HG03060 (cell line): ENCODE data around the gene SNRPD2.
"Not testable (repeated sequence)": the region's sequence is repeated elsewhere in the genome, so short reads cannot be mapped to it uniquely, and the experiment has no call there.

Experiments used
- ATAC-seq: cut with Tn5 transposase; IDR thresholded peaks from one replicate; pipeline ENCODE4 v1.9.1; 2021; ENCODE audit warnings: low read depth, moderate number of reproducible peaks; ENCODE audit not compliant: unreplicated experiment

The SNRPD2 gene

DNA sequence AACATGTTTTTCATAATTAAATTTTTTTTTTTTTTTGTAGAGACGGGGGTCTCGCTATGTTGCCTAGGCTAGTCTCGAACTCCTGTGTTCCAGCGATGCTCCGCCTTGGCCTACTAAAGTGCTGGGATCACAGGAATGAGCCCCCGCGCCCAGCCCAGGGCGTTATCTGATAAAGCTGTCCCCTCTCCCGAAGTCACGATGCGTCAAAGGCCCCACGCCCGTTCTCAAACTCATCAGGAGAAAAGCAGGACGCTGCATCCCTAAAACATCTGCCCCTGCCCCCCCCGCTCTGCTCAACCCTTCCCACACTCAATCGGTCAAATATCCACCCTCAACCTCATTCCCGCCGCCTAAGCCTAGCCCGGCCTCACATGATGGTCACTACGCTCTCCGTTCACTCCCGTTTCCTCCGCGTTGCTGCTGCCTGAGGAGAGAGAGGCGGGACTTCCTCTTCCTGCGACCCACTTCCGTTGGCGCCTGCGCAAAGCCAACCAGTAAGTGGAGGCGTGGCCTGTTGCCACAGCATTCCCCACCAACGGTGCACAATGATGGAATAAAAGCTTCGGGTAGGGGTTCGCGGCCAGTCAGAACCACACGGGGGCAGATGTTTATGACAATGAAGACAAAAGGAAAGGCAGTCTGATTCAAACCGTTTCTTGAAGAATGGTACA is at the start of gene SNRPD2:
Gene SNRPD2 (minus strand): TSS at position 438 of the 671 bp plus-strand sequence. CDS start 65 bp downstream, at position 373.
- ATAC-seq = peak; percentile 31

DNA sequence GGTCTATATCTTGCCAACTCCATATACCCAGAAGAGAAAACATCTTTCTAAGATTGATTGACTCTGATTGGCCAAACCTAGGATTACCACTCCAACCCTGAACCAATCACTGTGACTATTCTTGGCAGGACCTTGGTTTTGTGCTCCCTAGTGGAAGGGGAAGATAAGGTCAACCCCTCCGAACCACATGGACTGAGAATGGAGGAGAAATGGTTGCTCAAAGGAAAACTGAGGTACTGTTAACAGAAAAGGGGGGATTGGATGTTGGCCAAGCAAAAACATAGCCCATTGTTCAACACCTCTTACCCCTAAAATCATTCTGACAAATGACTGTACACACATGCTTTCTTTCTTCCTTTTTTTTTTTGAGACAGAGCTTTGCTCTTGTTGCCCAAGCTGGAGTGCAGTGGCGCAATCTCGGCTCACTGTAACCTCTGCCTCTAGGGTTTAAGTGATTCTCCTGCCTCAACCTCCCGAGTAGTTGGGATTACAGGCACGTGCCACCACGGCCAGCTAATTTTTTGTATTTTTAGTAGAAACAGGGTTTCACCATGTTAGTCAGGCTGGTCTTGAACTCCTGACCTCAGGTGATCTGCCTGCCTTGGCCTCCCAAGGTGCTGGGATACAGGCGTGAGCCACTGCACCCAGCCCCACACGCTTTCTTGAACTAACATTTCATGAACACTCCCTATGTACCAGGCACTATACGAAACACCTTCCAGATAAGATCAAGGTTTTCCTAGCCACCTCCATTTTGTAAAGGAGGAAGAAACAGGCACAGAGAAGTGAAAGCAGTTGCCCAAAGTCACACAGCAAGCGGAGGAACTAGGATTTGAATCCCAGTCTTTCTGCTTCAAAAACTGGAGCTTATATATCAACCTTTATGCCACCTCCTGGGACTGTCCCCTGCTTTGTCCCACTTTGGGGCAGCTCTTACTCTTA is 48.0 kb upstream of the SNRPD2 start:
- ATAC-seq = no peak

DNA sequence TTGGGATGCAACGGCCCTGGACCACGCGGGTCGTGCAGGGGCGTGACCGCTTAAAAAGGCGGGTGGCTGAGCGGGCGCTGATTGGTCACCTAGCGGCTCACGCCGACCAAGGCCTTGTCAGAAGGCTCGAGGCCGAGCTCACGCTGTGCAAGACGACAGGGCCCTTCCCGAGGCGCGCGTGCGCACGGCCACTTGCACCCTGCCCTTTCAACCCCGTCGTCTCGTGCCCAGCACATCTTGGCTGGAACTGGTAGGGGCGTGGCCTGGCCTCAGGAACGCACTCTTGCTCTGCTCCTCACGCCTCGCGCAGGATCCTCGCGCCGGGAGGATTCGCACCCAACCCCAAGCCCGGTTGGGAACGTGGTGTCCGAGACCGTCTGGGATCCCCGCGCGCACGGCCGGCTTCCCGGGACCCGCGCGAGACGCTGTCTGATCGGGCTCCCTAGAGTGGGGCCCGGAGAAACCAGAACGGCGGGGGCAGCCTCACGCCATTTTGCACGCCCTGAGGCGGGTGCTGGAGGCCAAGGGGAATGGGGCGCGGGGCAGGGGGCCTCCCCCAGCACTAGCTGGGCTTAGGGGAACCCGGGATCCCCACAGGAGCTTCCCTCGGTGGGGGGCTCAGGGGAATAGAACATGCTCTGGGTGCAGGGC is 41.5 kb upstream of the SNRPD2 start, which contains the start of gene MEIOSIN:
Gene MEIOSIN (plus strand): TSS at position 280 of the 651 bp plus-strand sequence. CDS start 1,938 bp downstream, outside the sequence.
- ATAC-seq = no peak

DNA sequence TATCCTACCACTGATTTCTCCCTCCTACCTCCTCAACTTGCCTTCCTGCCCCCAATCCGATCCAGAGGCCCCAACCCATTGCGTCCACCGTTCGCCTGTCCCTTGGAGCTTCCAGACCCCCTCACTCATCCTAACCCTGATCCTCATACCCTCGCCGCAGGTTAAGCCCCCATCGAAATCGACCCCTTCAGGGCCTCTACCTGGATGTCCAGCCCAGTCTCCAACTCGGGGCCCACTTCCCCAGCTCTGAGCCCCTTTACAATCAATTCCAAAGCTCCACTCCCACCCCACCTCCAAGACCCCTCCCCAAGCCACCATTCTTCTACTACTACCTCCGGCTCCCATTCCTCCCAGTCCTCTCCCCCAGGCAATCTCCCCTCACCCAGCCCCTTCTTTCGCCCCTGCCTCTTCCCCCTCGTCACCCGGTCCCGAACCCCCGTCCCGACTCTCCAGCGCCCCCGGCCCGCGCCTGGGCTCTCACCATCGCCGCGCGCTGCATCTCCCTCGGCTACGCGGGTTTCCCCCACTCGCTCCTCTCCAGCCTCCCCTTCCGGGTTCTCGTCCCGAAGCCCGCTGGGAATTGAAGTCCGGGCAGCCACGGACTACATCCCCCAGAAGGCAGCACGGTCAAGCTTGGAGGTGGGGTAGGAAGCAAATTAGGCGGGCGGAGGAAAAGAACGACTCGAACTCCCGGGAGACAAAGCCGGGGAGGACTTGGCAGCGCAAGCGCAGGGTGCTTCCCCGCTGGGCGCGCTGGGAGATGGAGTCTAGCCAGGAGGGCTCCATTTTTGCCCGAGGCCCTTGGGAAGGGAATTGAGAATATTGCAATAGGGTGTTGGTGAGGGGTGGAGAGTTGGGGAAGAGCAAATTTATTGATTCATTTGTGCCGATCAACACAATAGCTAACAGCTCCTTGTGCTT is 38.9 kb upstream of the SNRPD2 start, which contains the start of gene FBXO46:
Gene FBXO46 (minus strand): TSS at position 529 of the 921 bp plus-strand sequence. CDS start 17,401 bp downstream, outside the sequence.
- ATAC-seq = no peak

DNA sequence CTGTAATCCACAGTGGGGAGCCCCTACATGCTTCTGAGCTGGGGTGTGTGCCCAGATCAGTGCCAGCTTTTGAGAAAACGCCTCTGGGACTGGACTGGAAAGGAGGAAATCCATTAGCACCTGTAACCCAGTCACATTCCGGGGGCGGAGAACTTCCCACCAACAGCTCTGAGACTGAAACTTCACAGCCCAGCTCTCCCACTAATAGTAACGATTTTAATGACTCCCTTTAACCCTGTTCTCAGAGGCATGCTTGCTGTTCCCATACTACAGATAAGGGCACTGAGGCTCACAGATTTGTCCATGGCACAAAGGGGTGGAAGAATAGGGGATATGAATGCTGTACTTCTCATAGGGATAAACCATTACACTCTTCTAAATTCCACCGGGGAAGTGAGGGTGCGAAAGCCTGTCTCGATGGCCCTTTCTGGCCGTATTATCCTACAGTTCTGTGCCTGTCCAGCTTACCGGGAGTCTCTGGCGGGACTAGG is 38.1 kb upstream of the SNRPD2 start:
- no peak for ATAC-seq

DNA sequence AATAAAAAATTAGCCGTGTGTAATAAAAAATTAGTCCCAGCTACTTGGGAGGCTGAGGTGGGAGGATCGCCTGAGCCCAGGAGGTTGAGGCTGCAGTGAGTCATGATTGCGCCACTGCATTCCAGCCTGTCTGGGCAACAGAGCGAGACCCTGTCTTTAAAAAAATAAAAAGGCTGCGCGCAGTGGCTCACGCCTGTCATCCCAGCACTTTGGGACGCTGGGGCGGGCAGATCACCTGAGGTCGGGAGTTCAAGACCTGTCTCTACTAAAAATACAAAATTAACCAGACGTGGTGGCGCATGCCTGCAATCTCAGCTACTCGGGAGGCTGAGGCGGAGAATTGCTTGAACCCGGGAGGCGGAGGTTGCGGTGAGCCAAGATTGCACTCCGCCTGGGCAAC is 36.9 kb upstream of the SNRPD2 start:
- not testable (repeated sequence) for ATAC-seq

DNA sequence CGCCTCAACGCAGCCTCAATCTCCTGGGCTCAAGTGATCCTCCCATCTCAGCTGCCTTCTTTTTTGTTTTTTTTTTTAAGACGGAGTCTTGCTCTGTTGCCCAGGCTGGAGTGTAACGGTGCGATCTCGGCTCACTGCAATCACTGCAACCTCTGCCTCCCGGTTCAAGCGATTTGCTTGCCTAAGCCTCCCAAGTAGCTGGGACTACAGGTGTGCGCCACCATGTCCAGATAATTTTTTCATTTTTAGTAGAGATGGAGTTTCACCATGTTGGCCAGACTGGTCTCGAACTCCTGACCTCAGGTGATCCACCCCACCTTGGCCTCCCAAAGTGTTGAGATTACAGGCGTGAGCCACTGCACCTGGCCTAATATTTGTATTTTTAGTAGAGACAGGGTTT is 28.3 kb upstream of the SNRPD2 start:
- not testable (repeated sequence) for ATAC-seq

DNA sequence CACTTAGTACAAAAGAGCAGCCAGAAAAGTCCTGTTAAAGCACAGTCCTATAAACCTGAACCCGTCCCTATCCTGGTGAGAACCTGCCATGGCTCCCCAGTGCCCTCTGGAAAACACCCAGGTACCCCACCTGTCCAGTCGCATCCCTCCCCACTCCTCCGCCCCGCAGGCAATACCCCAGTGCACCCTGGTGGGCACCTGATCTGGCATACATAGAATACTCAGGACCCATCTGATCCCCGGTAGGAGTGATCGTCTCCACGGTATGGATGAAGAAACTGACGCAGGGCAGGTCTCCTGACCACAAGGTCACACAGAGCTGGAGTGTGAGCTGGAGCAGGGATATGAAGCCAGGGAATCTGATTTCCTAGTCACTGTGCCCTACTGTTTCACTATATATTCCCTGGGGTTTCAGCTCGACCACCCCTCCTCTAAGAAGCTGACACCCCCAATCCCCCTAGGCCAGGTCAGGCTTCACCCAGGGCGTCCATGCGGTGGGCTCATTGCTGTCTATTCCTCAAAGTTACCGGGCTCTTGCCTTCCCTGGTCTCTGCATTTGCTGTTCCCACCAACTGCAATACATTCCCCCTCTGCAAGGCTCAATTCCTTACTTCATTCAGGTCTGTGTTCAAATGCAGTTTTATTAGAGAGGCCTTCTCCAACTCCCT is 26.4 kb upstream of the SNRPD2 start:
- no peak for ATAC-seq

DNA sequence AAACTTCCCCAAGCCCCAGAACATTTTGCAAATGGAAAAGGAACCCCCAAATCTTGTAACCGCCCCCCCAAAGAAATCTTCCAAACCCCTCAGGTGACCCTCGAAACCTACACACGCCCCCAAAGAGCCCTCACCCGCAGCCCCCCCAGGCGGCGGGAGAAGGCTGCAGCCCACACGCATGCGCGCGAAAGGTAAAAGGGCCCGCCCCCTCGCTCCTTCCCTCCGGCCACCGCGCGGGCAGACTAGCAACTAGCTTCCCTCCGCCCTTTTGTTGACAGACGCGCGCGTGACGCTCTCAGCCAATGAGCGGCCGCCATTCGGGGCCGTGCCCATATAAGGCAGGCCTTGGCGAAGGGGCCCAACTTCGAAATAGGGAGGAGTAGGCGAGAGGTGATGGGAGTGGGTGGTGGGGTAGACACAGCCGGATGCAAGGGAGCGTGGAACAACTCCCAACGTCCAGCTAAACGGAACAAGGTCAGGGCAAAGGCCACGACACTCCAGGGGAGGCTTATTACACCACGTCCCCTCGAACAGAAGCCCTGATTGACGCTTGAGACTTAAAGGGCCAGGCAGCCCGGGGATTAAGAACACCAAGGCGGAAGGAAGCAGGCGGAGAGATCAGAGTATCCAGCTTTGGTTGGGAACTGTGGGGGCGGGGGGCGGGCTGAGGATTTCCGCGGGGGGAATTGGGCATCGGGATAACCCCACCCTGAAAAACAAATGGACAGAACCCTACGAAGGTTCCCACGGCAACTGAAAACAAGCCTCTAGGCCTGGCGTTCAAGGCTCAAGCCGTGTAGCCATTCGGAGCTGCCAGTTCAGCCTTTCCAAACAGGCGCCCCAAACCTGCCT is 25.6 kb upstream of the SNRPD2 start:
- ATAC-seq = peak; percentile 90

DNA sequence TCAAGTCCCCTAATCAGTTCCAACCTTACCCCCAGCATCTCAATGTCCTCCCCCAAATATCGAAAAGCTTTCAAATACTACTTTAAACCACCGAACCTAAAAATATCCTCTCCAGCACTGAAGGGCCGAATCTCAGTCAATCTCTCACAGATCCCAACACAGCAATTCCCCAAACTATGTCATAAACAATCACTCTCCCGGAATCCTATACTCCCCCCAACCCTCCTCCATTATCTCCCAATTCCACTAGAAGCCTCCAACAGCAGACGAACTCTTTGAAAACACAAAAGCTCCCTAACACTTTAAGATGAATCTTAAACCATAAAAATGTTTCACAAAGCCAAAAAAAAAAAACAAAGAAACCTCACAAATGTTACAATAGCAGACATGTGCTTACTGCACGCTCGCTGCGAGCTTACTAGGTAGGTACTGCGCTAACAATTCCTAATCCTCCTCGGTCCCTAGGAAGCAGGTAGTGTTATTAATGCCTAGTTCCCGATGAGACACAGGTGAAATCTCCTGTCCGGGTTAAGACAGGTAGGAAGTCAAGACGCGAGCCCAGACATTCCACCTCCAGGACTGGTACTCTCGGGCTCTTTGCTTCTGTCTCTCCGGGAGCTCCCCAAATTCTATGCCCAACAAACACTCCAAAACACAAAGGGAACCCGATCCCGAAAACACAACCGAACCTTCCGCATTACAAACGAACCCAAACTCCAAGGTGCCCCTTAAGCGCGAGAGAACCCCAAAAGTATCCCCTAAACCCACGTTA is 24.8 kb upstream of the SNRPD2 start:
- no peak for ATAC-seq

DNA sequence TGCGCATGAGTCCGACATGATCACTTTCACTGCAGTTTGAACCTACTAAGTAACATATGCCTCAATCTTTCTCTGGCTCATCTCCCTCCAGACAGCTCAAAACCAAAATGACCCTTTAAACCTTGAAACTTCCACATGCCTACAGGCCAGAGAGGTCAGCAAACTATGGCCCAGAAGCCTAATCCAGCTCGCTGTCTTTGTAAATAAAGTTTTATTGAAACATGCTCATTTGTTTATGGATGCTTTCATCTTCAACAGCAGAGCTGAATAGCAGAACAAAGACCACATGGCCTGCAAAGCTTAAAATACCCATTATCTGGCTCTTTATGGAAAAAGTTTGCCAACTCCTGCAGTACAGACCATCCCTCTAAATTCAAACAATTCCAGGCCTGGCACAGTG is 23.4 kb upstream of the SNRPD2 start:
- ATAC-seq = no peak

DNA sequence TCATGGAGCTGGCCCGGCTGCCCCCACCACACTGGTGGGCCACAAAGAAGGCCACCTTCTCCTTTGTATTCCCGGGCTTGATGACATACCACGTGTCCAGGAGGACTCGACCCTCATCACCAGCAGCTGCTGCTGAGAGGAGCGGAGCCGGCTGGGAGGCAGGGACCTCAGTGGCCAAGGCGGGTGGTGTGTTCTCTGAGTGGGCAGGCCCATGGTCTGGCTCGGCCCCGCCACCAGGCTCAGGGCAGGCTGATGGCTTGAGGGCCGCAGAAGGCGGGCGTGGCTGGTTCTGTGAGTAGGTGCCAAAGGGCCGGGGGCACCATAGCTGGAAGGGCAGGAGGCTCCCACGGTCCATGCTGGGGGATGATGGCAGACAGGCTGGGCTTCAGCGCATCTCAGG is 21.4 kb upstream of the SNRPD2 start:
- ATAC-seq = no peak

DNA sequence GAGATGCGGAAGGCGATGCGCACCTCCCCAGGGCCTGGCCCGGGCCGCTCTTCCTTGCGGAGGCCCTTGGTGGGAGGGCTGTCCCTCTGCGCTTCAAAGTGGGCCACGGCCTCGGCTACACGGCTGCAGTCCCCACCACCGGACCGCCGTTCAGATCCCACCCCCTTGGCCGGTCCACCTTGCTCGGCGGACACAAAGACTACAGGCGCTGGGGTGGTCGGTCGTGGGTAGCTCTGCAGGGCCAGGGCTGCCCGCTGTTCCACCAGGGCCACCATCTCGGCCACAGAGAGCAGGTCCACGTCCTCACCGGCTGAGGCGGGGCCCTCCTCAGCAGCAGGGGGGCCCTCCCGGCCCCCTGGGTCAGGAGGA is 20.9 kb upstream of the SNRPD2 start:
- ATAC-seq = no peak

DNA sequence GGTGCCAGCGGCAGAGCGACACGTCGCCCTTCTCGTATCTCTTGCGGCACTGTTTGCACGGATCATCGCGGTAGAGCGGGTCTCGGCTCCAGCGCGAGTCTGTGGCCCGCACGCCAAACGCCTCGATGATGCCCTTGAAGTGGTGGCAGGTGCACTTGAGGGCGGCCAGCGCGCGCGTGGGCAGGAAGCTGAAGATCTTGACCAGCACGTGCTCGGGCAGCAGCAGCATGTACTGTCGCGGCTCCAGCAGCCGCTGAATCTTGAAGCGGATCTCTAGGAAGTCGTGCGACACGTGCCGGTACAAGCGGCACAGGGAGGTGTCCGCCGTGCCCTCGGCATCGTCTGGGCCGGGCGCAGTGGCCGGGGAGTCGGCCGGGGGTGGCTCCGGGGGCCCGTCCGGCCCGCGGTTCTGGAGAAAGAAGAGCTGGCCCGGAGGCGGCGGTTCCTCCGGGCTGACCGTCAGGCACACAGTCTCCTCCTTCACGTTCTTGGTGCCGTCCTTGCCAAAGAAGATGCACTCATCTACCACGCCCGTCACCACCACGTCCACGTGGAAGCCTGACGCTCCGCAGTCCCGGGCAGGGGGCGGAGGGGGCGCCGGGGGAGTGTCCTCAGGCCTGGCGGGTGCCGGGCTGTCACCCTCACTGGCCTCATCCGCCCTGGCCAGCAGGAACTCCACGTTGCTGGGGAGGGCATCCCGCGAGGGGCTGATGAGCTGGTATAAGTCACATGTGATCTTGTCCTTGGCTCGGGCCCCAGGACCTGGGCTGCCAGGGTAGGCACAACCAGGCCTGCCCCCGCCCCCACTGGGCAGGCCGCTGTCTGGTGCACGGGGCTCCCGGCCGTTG is 20.3 kb upstream of the SNRPD2 start:
- ATAC-seq = no peak

DNA sequence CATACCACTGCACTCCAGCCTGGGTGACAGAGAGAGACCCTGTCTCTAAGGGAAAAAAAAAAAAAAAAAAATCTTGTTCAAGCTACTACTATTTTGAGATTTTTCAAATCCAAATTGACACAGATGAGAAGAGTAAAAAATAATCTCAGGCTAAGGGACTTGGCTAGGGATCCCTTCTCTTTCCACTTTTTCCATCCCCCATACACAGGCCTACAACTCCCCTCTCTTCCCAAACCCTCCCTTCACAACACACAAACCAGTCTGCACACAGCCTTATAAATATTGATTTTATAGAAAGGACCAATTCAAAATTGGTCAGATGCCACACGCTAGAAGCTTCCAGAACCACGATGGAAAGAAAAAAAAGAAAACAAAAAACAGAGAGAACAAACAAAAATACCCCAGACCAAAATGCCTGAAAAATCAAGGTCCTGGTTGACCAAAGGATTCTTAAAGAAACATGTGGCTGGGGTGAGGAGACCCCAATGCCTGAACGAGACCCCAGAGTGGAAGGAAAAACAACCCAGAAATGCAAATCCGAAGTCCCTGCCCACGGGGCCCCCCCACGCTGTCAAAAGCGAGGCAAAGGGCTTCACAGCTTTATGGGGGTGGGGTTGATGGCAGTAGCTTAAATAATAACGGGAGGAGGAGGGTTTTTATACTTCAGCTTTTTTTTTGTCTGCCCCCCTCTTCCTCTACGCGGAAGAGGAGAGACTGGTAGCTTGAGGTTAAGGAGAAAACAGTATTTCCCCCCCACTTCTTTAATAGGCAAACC is 18.8 kb upstream of the SNRPD2 start:
- no peak for ATAC-seq
